Measurements from ENCODE around the gene XRCC5. TPM values are rescaled to one million over a fixed set of nuclear protein-coding genes. Genes with fewer than 3 reads are reported as not detected.
A peak's percentile ranks its signal among the peaks of the same experiment; 100 is the strongest.

XRCC5 gene
- total RNA-seq, 1 experiment from 2014 or later = 618 TPM

DNA sequence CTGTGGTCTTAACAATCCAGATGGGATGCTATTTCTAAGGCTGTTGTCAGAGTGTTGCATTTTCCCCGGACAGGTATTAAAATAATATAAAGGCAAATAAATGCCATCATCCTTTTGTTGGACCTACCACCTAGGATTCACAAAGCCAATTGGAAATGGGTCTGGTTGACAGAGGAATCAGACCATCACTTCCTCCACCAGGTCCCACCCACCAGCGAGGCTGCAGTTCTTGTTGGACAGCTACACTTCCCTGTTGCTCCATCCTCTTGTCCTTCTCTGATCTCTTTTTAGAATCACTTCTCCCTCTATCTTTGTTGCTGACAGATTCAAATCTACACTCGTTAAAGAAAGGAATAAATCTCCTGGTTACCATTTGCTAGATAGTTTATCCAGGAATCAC is 26.3 kb upstream of the XRCC5 start:
- Histone ChIP-seq H2AFZ (ENCODE audit: low read length) (no peak overlapping the region), H3K27ac (ENCODE audit: insufficient read length, low read depth, low read length) (no peak overlapping the region), H3K56ac (ENCODE audit: insufficient read length, low read depth, low read length) (no peak overlapping the region), H4K5ac (ENCODE audit: insufficient read length, low read depth, low read length) (no peak overlapping the region), H4K20me1 (ENCODE audit: control insufficient read depth, insufficient read depth, insufficient read length) (no peaks in the 10 kb centered on the region), H3K23me2 (ENCODE audit: insufficient read length, low read depth, low read length, poor library complexity, severe bottlenecking) (peaks cover 15% of the 10 kb centered on the region), H4K8ac (replicated peaks; ENCODE audit: insufficient read length, low read depth, low read length) (no peak overlapping the region), H2BK5ac (ENCODE audit: insufficient read length, low read length) (no peak overlapping the region), H2BK12ac (ENCODE audit: insufficient read length, low read depth, low read length) (no peak overlapping the region), H2BK20ac (ENCODE audit: low read depth, low read length, poor library complexity, severe bottlenecking) (no peak overlapping the region), H3K18ac (ENCODE audit: insufficient read length, low read depth, low read length) (no peak overlapping the region), H2BK120ac (ENCODE audit: low read depth, low read length, poor library complexity, severe bottlenecking) (no peak overlapping the region), H3K9ac (ENCODE audit: extremely low read depth, insufficient read length, low read length) (peak overlapping the region; percentile 90), H3K14ac (ENCODE audit: insufficient read depth, low read length) (no peak overlapping the region), H2AK5ac (ENCODE audit: insufficient read length, low read length) (no peak overlapping the region), H3T11ph (ENCODE audit: low read length) (no peak overlapping the region), H3K9me3 (ENCODE audit: control insufficient read depth, low read depth, low read length) (no peaks in the 10 kb centered on the region), H4K91ac (ENCODE audit: insufficient read length, low read depth, low read length) (no peak overlapping the region), H3K4me1 (ENCODE audit: insufficient read depth, low read length) (peaks cover 12% of the 10 kb centered on the region), H3K4ac (ENCODE audit: low read depth, low read length) (no peak overlapping the region), H3K27me3 (ENCODE audit: insufficient read depth, low read length) (no peaks in the 10 kb centered on the region; the same call in 1 of the 2 replicates), H3K79me2 (ENCODE audit: insufficient read depth, low read length) (no peaks in the 10 kb centered on the region), H2BK15ac (ENCODE audit: low read depth, low read length) (no peak overlapping the region), H3K23ac (ENCODE audit: insufficient read length, low read depth, low read length) (no peak overlapping the region), H3K79me1 (ENCODE audit: insufficient read depth, low read depth, low read length, poor library complexity, severe bottlenecking) (no peaks in the 10 kb centered on the region), H3K4me2 (ENCODE audit: insufficient read depth, insufficient read length, low read length) (peak overlapping the region; percentile 95)
- TF ChIP-seq, protein P1, sequence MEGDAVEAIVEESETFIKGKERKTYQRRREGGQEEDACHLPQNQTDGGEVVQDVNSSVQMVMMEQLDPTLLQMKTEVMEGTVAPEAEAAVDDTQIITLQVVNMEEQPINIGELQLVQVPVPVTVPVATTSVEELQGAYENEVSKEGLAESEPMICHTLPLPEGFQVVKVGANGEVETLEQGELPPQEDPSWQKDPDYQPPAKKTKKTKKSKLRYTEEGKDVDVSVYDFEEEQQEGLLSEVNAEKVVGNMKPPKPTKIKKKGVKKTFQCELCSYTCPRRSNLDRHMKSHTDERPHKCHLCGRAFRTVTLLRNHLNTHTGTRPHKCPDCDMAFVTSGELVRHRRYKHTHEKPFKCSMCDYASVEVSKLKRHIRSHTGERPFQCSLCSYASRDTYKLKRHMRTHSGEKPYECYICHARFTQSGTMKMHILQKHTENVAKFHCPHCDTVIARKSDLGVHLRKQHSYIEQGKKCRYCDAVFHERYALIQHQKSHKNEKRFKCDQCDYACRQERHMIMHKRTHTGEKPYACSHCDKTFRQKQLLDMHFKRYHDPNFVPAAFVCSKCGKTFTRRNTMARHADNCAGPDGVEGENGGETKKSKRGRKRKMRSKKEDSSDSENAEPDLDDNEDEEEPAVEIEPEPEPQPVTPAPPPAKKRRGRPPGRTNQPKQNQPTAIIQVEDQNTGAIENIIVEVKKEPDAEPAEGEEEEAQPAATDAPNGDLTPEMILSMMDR (conservative IDR thresholded peaks at IDR 0.05) = no peak
- H3K9me3 Mint-ChIP-seq = no peaks in the 10 kb centered on the region
- H3K27ac Mint-ChIP-seq = peak overlapping the region in 1 of 3 experiments; percentile 96; a peak in 2 of 7 replicates
- H3K4me3 Mint-ChIP-seq = peak overlapping the region; percentile 89 to 90
- H3K4me1 Mint-ChIP-seq = peaks cover 31 to 37% of the 10 kb centered on the region in 2 experiments
- no peak for DNase-seq
- H3K27me3 Mint-ChIP-seq (ENCODE audit: low read depth) = no peaks in the 10 kb centered on the region; the same call in 1 of the 2 replicates
- no CpG with 5 or more reads among the region's 3 CpGs for WGBS (ENCODE audit: extremely low coverage, insufficient read length, low lambda C conversion rate)
- H3K36me3 Mint-ChIP-seq (ENCODE audit: insufficient read depth in 1 of 3, low read depth in 3 of 3) = peaks cover 0 to 3% (median 0%) of the 10 kb centered on the region in 3 experiments; a peak in 3 of 7 replicates
